GM12878 (cell line): Measurements from ENCODE around the gene TRAF3IP1. TPM values are rescaled to one million over a fixed set of nuclear protein-coding genes. Genes with fewer than 3 reads are reported as not detected.

Source experiments
- ATAC-seq: fragments of 200-7000 bp; cut with Tn5 transposase; 3 replicates; pipeline ENCODE4 v1.9.1; 2020; ENCODE audit warnings: mild to moderate bottlenecking, moderate library complexity
- BruUV-seq: library from RNA; stranded (reverse); fragments of 400-500 nt; replicated peaks from 2 replicates; lab custom pipeline; 2021; lab: Mats Ljungman, UMichigan
- CTCF ChIA-PET: fragments of 300-600 bp; sonication (Branson Sonifier 250); formaldehyde crosslinking; extraction: SDS; loops from one replicate; lab custom pipeline; 2021; ENCODE audit warnings: inconsistent platforms; lab: Yijun Ruan, JAX
- POLR2A ChIA-PET: fragments of 350-600 bp; formaldehyde crosslinking; extraction: SDS; loops from one replicate; lab custom pipeline; 2021; ENCODE audit warnings: inconsistent platforms; lab: Charles Lee
- RAD21 ChIA-PET: fragments of 300-600 bp; sonication (Branson Sonifier 250); formaldehyde crosslinking; loops from one replicate; lab custom pipeline; 2023; ENCODE audit warnings: antibody characterized with exemption; ENCODE audit not compliant: unreplicated experiment; lab: Charles Lee
- SMC1A ChIA-PET: fragments of 300-600 bp; sonication (Branson Sonifier 250); formaldehyde crosslinking; loops from one replicate; lab custom pipeline; 2023; ENCODE audit not compliant: unreplicated experiment, uncharacterized antibody; lab: Charles Lee
- DNase-seq: peaks from one replicate; pipeline ENCODE4 v3.0.0-alpha.2; 2011; ENCODE audit warnings: low read depth, low spot score
- FAIRE-seq: peaks from 3 replicates; lab custom pipeline; 2011; peaks lifted over from hg19 to GRCh38; lab: Jason Lieb, UNC
- H2AFZ ChIP-seq: 2 replicates; pipeline ENCODE4 v1.6.0; 2011; ENCODE audit warnings: low read depth, low read length, control low read depth; ENCODE audit not compliant: control insufficient read depth
- H3K27ac ChIP-seq: 2 replicates; pipeline ENCODE4 v1.5.1; 2011; ENCODE audit warnings: control low read depth; ENCODE audit not compliant: control insufficient read depth, insufficient read depth
- H3K27me3 ChIP-seq, 2 experiments: replicated peaks in 1 of 2; 2 replicates each; pipeline versions ENCODE4 v1.6.0 to v1.6.1; 2011; ENCODE audit warnings: low read length in 1 of 2; ENCODE audit not compliant: control insufficient read depth in 2 of 2, insufficient read depth in 2 of 2
- H3K36me3 ChIP-seq, 2 experiments: 2 replicates each; pipeline ENCODE4 v1.5.1; 2011; ENCODE audit warnings: low read length in 1 of 2; ENCODE audit not compliant: control insufficient read depth in 2 of 2, insufficient read depth in 2 of 2
- H3K4me1 ChIP-seq: 2 replicates; pipeline ENCODE4 v1.6.1; 2011; ENCODE audit warnings: mild to moderate bottlenecking, low read length, moderate library complexity, mixed read lengths; ENCODE audit not compliant: control insufficient read depth, insufficient read depth
- H3K4me2 ChIP-seq: 2 replicates; pipeline ENCODE4 v1.6.0; 2011; ENCODE audit warnings: control low read depth; ENCODE audit not compliant: control insufficient read depth, insufficient read depth
- H3K4me3 ChIP-seq: fragments of 200-600 bp; sonication (generic); 2 replicates; pipeline ENCODE4 v1.5.1; 2016
- H3K79me2 ChIP-seq: 2 replicates; pipeline ENCODE4 v1.6.0; 2011; ENCODE audit warnings: low read length; ENCODE audit not compliant: control insufficient read depth, insufficient read depth
- H3K9ac ChIP-seq: 2 replicates; pipeline ENCODE4 v1.8.0; 2011; ENCODE audit warnings: low read length, control low read depth, mixed read lengths; ENCODE audit not compliant: control insufficient read depth, insufficient read depth
- H3K9me3 ChIP-seq: replicated peaks from 3 replicates; pipeline ENCODE4 v1.5.1; 2011; ENCODE audit warnings: mild to moderate bottlenecking, low read length; ENCODE audit not compliant: control insufficient read depth, insufficient read depth
- H4K20me1 ChIP-seq: 2 replicates; pipeline ENCODE4 v1.6.0; 2011; ENCODE audit not compliant: control insufficient read depth, insufficient read depth
- ASH2L ChIP-seq: fragments of 300-600, 200-600 bp; sonication (generic); IDR thresholded peaks from 2 replicates; pipeline ENCODE4 v1.6.1; 2017; ENCODE audit warnings: low read depth, mild to moderate bottlenecking, borderline replicate concordance
- BCL11A ChIP-seq: IDR thresholded peaks from 2 replicates; pipeline ENCODE4 v1.6.1; 2011; ENCODE audit warnings: low read depth, low read length
- CBFB ChIP-seq: IDR thresholded peaks from 2 replicates; pipeline ENCODE4 v1.6.1; 2016; ENCODE audit warnings: antibody characterized with exemption, low read depth
- CBX5 ChIP-seq: sonication (generic); IDR thresholded peaks from 2 replicates; pipeline ENCODE4 v1.6.1; 2016; ENCODE audit warnings: low read depth, moderate library complexity, mild to moderate bottlenecking, inconsistent platforms
- EGR1 ChIP-seq, 2 experiments: IDR thresholded peaks; 1 replicate in 1 of 2; 2 replicates in 1 of 2; pipeline ENCODE4 v1.6.1; 2011 to 2012; ENCODE audit warnings: low read depth in 2 of 2, low read length in 2 of 2, borderline replicate concordance in 1 of 2, mild to moderate bottlenecking in 1 of 2, moderate library complexity in 1 of 2
- EP300 ChIP-seq, 2 experiments: fragments of 150-350 bp in 1 of 2; IDR thresholded peaks; 2 replicates each; pipeline ENCODE4 v1.6.1; 2011 to 2012; ENCODE audit warnings: low read depth in 2 of 2, low read length in 2 of 2, borderline replicate concordance in 1 of 2, improper control_type of control experiment in 1 of 2, inconsistent platforms in 1 of 2; ENCODE audit not compliant: control insufficient read depth in 1 of 2
- ESRRA ChIP-seq: IDR thresholded peaks from 2 replicates; pipeline ENCODE4 v1.6.1; 2012; ENCODE audit warnings: mild to moderate bottlenecking, low read length, improper control_type of control experiment
- EZH2 ChIP-seq: IDR thresholded peaks from 2 replicates; pipeline ENCODE4 v1.6.1; 2012; ENCODE audit warnings: low read depth, mild to moderate bottlenecking, control low read depth, inconsistent platforms, low read length, borderline replicate concordance; ENCODE audit not compliant: control insufficient read depth
- IRF3 ChIP-seq: fragments of 450-650 bp; IDR thresholded peaks from 2 replicates; pipeline ENCODE4 v1.6.1; 2014; ENCODE audit warnings: mild to moderate bottlenecking
- KDM1A ChIP-seq: fragments of 200-600 bp; sonication (generic); IDR thresholded peaks from 2 replicates; pipeline ENCODE4 v1.6.1; 2016; ENCODE audit warnings: borderline replicate concordance
- MXI1 ChIP-seq: fragments of 150-350 bp; IDR thresholded peaks from 2 replicates; pipeline ENCODE4 v1.6.1; 2011; ENCODE audit warnings: low read depth, mild to moderate bottlenecking, inconsistent platforms, low read length, improper control_type of control experiment
- NFIC ChIP-seq: IDR thresholded peaks from 2 replicates; pipeline ENCODE4 v1.6.1; 2012; ENCODE audit warnings: low read depth, mild to moderate bottlenecking, inconsistent platforms, low read length, moderate library complexity
- NFYB ChIP-seq: IDR thresholded peaks from 2 replicates; pipeline ENCODE4 v1.6.1; 2011; ENCODE audit warnings: low read depth, mild to moderate bottlenecking, low read length, improper control_type of control experiment, moderate library complexity; ENCODE audit not compliant: insufficient read depth
- NR2C1 ChIP-seq: fragments of 450-650 bp; IDR thresholded peaks from 2 replicates; pipeline ENCODE4 v1.6.1; 2017; ENCODE audit warnings: antibody characterized with exemption, mild to moderate bottlenecking, moderate library complexity
- PBX3 ChIP-seq: IDR thresholded peaks from 2 replicates; pipeline ENCODE4 v1.6.1; 2011; ENCODE audit warnings: mild to moderate bottlenecking, low read depth, low read length, moderate library complexity; ENCODE audit not compliant: insufficient replicate concordance
- PKNOX1 ChIP-seq: fragments of 450-650 bp; IDR thresholded peaks from 2 replicates; pipeline ENCODE4 v1.6.1; 2016; ENCODE audit warnings: mild to moderate bottlenecking
- RELB ChIP-seq: fragments of 450-650 bp; IDR thresholded peaks from 2 replicates; pipeline ENCODE4 v1.6.1; 2017; ENCODE audit warnings: low read depth, mild to moderate bottlenecking, moderate library complexity
- SMC3 ChIP-seq: IDR thresholded peaks from 2 replicates; pipeline ENCODE4 v1.6.1; 2011; ENCODE audit warnings: low read length, improper control_type of control experiment, borderline replicate concordance
- SP1 ChIP-seq: IDR thresholded peaks from one replicate; pipeline ENCODE4 v1.6.1; 2011; ENCODE audit warnings: low read depth, low read length
- WRNIP1 ChIP-seq: IDR thresholded peaks from 2 replicates; pipeline ENCODE4 v1.6.1; 2011; ENCODE audit warnings: low read depth, low read length, improper control_type of control experiment, borderline replicate concordance
- ZNF207 ChIP-seq: fragments of 450-650 bp; IDR thresholded peaks from 2 replicates; pipeline ENCODE4 v1.6.1; 2014; ENCODE audit warnings: antibody characterized with exemption, mild to moderate bottlenecking, borderline replicate concordance
- WGBS: methylation state at CpG from one replicate; pipeline ENCODE4 v1.1.6; 2016; ENCODE audit warnings: low lambda C conversion rate; ENCODE audit not compliant: insufficient replicate concordance, insufficient coverage; ENCODE audit errors: missing lambda C conversion rate; 5-methylcytosine and 5-hydroxymethylcytosine counted together
- in situ Hi-C: fragments of 300-500 bp; cut with MboI; formaldehyde crosslinking; loops from 9 replicates; pipeline ENCODE4 v1.14.3; 2018; ENCODE audit warnings: mixed read lengths
- intact Hi-C: fragments of 100-400 bp; cut with micrococcal nuclease; formaldehyde crosslinking; loops from one replicate; pipeline ENCODE4 v1.14.2; 2022; ENCODE audit not compliant: unreplicated experiment
- polyA plus RNA-seq, 11 experiments: library from polyadenylated mRNA; depleted of rRNA in 4 of 11; unstranded in 6 of 11; stranded (reverse) in 5 of 11; fragments of >200 nt; fragmentation: Nextera tagmentation in 4 of 11; fragmentation: Illumina TruSeq in 1 of 11; extraction: Ambion mirVana in 4 of 11; extraction: Trizol in 1 of 11; gene quantifications; 1 replicate in 1 of 11; 2 replicates in 10 of 11; pipeline versions ENCODE4 v1.2.1 to v1.2.3, GENCODE V29; 2011 to 2016; ENCODE audit warnings: inconsistent platforms in 2 of 11, missing spikeins in 2 of 11, low read depth in 1 of 11
- total RNA-seq, 4 experiments: library from RNA; depleted of rRNA in 3 of 4; stranded (reverse); fragments of >200 nt in 3 of 4; fragmentation: Illumina TruSeq in 1 of 4; extraction: Trizol in 1 of 4; gene quantifications; 2 replicates each; pipeline versions ENCODE4 v1.2.1 to v1.2.3, GENCODE V29; 2013 to 2021

The TRAF3IP1 gene
- total and polyA plus RNA-seq, 10 of the 15 experiments (the other 5 are each of a cell fraction or from before 2014, with no cell fraction given) = 1.6 to 7.5 (median 3.6) TPM

- no peak for TF ChIP-seq EP300 (IDR thresholded peaks at IDR 0.05; ENCODE audit: borderline replicate concordance in 1 of 2, control insufficient read depth in 1 of 2, low read depth in 2 of 2, low read length in 2 of 2)
- TF ChIP-seq SMC3 = no peak
- TF ChIP-seq KDM1A = no peak
- no peak for TF ChIP-seq WRNIP1
- TF ChIP-seq ESRRA = no peak
- no peak for TF ChIP-seq NFIC
- TF ChIP-seq ASH2L = no peak
- no peak for TF ChIP-seq EZH2
- TF ChIP-seq MXI1 = no peak
- TF ChIP-seq NFYB = no peak
- no peak for TF ChIP-seq CBFB
- no peak for TF ChIP-seq BCL11A
- TF ChIP-seq EGR1 (IDR thresholded peaks at IDR 0.05; ENCODE audit: borderline replicate concordance in 1 of 2, low read depth in 2 of 2, low read length in 2 of 2) = no peak
- TF ChIP-seq, all 136 proteins: peak for 0
Observed at GRCh38 chr2:238406998-238407285, 86.6 kb downstream of the TRAF3IP1 start (continued).

- ChIA-PET POLR2A (no interaction called here), RAD21 (no interaction called here), SMC1A (no interaction called here), CTCF (no interaction called here)
- Histone ChIP-seq H3K79me2 (no peaks in the 10 kb centered on the region), H3K27me3 (no peaks in the 10 kb centered on the region), H3K4me2 (no peak overlapping the region), H3K4me1 (no peaks in the 10 kb centered on the region), H3K9ac (no peak overlapping the region), H2AFZ (no peak overlapping the region), H4K20me1 (no peaks in the 10 kb centered on the region), H3K9me3 (no peaks in the 10 kb centered on the region), H3K36me3 (no peaks in the 10 kb centered on the region), H3K27ac (no peak overlapping the region), H3K4me3 (no peak overlapping the region)
- FAIRE-seq (no peak), DNase-seq (no peak), ATAC-seq (no peak)
- WGBS = 74% methylated on average over 11 of the region's 11 CpGs
- intact Hi-C loops (no loop called here), in situ Hi-C loops (no loop called here)
- BruUV-seq = no TSS peak
- TF ChIP-seq PKNOX1 (no peak), NR2C1 (no peak), ZNF207 (no peak), EZH2 (no peak), SP1 (no peak), IRF3 (no peak), RELB (no peak), CBX5 (no peak), PBX3 (no peak), CBFB (no peak)
Observed at GRCh38 chr2:238407566-238407965, 87.2 kb downstream of the TRAF3IP1 start.
